AG08396 (cell line): Measurements from ENCODE around the gene MIDN.
"Not testable (repeated sequence)": the region's sequence is repeated elsewhere in the genome, so short reads cannot be mapped to it uniquely, and the experiment has no call there.

Source experiments
- DNase-seq: peaks from one replicate; pipeline ENCODE4 v3.0.0; 2012; ENCODE audit warnings: low spot score, mixed read lengths

Gene MIDN

DNA sequence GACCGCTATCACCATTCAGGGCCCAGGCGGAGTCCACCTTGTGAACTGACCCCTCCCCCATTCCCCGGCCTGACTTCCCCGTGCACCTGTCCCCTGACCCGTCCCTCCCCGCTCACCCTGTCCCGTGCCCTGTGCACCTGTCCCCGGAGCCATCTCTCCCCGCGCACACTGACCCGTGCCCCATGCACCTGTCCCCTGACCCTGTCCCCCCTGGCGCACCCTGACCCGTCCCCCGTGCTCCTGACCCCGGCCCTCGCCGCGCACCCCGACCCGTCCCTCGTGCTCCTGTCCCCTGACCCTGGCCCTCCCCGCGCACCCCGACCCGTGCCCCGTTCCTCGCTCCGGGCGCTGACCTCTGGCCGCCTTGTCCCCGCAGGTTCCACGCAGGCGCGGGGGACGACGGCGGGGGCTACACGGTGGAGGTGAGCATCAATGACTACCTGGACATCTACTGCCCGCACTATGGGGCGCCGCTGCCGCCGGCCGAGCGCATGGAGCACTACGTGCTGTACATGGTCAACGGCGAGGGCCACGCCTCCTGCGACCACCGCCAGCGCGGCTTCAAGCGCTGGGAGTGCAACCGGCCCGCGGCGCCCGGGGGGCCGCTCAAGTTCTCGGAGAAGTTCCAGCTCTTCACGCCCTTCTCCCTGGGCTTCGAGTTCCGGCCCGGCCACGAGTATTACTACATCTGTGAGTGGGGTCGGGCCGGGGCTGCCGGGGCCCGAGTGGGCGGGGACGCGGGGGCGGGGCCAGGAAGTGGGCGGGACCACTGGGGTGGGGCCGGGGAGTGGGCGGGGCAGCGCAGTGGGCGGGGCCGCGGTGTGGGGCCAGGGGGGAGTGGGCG, 47.0 kb downstream of the MIDN start:
- peak; percentile 89 for DNase-seq

DNA sequence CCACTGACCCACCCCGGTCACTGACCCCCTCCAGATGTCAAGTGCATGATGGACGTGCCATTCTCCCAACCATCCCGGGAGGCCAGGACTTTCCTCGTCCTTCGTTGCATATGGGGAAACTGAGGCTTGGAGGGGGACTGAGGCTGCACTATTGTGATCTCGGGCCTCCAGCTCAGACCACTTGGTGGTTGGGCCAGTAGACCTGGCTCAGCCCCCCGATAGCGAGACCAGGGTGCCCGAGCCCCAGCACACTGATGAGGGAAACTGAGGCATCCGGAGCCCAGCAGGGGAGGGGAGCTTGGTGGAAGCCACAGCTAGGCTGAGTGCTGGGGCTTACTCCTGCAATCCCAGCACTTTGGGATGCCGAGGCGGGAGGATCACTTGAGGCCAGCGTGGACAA, 47.7 kb downstream of the MIDN start:
- DNase-seq = no peak

DNA sequence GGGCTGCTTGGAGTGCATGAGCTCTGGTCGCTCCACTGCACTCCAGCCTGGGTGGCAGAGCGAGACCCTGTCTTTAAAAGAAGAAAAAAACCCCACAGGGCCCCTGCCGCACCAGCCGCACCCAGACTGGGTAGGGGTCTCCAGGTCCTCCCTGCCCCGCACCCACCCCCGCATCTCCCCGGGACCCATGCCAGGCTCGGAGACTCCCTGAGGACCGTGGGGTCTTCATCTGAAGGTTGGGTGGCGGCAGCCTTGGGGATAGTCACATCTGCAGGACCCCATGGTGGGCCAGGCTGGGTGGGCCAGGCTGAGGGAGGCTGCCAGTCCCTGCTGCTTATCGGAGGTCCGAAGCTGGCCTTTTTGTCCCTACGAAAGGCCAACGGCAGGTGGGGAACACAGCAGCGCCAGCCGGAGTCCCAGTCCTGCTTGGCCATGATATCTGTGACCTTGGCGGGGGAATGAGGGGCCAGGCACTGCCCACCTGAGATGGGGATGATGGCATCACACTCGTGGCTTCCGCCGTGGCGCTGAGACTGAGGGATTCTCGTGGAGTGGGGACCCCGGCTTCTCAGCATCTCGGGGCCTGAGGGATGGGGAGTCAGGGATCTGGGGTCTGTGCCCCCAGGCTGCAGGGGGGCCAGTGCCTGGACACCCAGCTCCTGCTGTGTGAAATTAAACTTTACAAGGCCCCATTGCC, 48.3 kb downstream of the MIDN start:
- DNase-seq = no peak

DNA sequence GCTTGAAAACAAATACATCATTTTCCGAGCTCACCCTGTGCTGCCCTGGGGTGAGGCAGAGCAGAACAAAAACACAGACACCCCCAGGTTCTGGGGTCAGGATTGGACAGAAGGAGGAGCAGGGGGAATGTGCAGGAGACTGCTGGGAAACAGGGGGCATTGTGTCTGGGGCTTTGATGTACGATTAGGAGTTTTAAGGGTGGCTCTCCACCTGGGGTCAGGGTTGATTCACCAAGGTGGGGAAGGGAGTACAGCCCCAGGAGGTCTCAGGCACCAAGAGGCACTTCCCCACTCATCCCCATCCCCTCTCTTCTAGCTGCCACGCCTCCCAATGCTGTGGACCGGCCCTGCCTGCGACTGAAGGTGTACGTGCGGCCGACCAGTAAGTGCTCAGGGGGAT, 49.9 kb downstream of the MIDN start:
- DNase-seq = no peak

DNA sequence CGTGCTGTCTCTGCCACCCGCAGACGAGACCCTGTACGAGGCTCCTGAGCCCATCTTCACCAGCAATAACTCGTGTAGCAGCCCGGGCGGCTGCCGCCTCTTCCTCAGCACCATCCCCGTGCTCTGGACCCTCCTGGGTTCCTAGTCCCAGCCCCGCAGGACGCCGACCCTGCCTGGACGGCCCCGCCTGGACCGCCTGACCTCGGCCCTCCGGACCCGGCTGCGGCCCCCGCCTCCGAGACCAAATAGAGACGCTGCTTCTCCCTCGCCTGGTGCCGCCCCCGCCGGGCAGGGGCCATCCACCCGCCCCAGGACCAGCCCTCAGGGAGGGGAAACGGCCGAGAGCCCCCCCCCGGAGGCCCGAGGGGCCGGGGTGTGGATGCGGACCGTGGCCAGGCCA, 51.4 kb downstream of the MIDN start:
- no peak for DNase-seq

DNA sequence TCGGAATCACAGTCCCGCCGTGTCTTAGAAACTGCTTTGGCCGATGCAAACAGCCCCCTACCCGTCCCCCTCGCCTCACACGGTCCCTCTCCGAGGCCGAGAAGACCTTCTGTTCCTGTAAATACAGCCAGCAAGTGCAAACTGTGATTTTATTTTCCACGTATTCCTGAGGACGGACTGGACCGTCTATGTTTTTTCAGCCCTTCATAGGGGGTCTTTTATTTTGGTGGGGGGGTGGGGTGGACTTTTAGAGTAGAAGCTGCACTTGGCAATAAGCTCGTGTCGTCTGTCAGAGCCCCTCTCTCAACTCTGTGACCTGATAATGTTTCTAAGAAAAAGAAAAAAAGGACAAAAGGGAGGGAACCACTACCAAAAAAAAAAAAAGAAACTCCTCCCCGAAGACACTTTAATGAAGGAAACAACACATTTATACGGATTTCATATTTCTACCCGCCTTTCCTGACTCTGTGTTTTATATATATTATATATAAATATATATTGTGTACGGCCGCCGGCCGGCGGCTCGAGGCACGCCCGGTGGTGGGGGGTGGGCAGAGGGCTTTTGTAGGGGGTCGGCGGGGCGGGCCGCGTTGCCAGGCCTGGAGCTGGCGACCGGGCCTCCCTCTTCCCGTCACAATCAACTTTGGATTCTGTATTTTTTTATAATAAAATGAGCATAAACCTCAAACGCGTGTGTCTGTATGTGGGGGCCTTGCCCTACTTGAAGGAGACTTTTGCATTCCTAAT, 52.5 kb downstream of the MIDN start:
- no peak for DNase-seq

DNA sequence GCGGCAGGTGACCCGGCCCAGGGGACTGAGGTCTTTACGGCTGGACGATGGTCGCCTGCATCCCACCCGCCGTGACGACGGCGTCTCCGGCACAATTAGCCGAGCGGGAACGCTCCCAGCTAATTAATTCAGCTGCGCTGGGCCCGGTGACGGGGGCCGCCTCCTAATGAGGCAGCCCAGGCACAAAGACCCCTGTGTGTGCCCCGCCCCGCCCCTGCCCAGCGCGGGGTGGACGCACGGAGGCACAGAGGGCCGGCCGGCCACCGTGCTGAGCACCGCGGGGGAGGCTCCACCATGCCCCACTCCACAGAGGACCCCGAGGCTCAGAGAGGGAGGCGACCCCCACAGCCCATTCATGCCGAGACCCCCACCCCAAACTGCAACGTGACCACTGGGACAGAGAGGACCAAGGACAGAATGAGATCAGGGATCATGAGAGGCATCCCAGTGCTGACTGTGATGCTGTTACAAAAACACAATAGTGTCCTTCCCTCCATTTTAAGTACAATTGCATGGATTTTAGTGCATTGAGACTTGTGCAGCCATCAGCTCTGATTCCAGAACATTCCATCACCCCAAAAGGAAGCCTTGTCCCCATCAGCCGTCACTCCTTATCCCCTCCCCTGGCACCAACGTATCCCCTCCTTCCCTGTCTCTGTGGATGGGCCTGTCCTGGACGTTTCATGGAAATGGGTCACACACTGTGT, 54.3 kb downstream of the MIDN start:
- DNase-seq = no peak

DNA sequence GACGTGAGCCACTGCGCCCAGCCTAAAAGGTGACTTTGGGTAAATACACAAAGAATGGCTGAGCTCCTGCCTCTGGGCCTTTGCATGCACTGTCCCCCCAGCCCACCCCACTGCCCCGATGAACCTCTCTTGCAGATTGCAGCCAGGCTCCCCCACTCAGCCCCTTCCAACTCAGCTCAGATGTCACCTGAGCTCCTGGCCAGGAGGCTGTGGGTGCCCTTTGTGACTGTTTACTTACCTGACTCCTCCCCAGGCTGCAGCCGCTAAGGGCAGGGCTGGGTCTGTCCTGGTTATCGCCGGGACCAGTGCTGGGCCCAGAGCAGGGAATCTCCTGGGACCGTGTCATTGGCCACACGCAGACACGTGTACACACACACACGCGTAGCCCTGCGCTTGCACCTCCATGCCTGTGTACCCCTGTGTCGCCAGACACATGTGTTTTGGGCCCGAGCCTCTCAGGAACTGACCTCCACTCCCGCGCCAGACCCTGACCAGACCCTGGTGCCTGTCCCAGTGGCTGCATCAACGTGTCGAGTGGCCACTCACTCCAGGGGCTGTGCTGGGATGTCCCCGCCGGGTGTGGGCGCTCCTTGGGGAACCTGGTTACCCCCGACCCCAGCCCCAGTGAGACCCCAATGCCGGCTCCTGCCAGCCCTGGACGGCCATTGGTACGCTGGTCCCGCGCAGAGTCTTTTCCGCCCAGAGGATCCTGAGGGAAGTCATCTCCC, 56.0 kb downstream of the MIDN start:
- no peak for DNase-seq

DNA sequence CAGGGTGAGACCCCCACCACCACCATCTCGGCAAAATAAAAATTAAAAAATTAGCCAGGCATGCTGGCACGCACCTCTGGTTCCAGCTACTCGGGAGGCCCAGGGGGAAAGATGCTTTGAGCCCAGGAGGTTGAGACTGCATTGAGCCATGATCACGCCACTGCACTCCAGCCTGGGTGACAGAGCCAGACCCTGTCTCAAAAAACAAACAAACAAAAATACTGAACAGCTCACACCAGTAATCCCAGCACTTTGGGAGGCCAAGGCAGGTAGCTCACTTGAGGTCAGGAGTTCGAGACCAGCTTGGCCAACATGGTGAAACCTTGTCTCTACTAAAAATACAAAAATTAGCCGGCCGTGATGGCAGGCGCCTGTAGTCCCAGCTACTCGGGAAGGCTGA, 57.0 kb downstream of the MIDN start:
- DNase-seq = not testable (repeated sequence)

DNA sequence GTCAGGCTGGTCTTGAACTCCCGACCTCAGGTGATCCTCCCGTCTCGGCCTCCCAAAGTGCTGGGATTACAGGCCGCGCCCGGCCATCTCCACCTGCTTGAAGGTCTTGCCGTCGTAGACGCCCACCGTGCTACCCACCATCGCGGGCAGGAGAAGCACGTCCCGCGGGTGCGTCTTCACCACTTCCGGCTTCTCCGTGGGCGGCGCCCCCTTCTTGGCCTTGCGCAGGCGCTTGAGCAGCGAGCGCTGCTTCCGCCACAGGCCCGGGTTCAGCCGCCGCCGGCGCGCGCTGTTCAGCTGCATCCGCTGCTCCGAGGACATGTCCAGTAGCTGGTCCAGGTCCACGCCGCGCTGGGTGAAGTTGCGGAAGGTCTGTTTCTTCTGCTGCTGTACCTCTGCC, 58.9 kb downstream of the MIDN start:
- DNase-seq = no peak

DNA sequence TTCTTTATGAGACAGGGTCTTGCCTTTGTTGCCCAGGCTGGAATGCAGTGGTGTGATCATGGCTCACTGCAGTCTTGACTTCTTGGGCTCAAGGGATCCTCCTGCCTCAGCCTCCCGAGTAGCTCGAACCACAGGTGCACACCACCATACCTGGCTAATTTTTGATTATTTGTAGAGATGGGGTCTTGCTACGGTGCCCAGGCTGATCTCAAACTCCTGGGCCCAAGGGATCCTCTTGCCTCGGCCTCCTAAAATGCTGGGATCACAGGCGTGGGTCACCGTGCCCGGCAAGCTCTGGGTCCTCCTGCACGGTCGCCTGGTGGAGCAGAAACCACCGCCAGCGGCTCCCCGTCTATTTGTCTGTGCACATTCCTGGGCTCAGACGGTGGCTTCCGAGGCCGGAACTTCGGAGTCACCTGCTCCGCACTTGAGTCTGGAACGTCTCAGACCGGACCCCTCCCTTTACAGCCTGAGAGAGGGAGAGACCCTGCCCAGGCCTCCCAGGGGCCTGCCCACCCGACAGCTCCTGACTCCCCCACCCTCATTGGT, 59.4 kb downstream of the MIDN start:
- no peak for DNase-seq

DNA sequence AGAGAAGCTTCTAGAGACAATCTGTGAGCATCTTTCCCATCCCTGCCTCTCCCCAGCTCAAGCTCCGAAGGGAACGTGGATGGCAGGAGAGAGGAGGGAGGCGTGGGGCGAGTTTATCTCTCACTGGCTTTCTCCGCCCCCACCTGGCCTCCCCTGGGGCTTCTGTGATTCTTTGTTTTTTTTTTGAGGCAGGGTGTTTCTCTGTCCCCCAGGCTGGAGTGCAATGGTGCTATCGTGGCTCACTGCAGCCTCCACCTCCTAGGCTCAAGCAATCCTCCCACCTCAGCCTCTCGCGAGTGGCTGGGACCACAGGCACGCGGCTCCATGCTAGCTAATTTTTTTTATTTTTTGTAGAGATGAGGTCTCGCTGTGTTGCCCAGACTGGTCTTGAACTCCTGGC, 60.3 kb downstream of the MIDN start:
- no peak for DNase-seq
